Liver (tissue), 9 donors: Measurements from ENCODE around the gene TNFAIP1. TPM values are rescaled to one million over a fixed set of nuclear protein-coding genes. Genes with fewer than 3 reads are reported as not detected.

Experiments
- DNase-seq: peaks from one replicate; pipeline ENCODE4 v3.0.0-alpha.2; 2017; ENCODE audit warnings: low spot score
- H3K27ac ChIP-seq, 2 donors: one replicate each; pipeline ENCODE4 v1.7.0; 2013; ENCODE audit warnings: inconsistent platforms in 2 of 2, low read length in 2 of 2, control low read depth in 1 of 2, low read depth in 1 of 2, mild to moderate bottlenecking in 1 of 2
- H3K27me3 ChIP-seq, 4 donors: one replicate each; pipeline versions ENCODE4 v1.6.1 to v1.7.0; 2013; ENCODE audit warnings: low read length in 3 of 4, inconsistent platforms in 1 of 4, mild to moderate bottlenecking in 1 of 4, moderate library complexity in 1 of 4; ENCODE audit not compliant: control insufficient read depth in 4 of 4, insufficient read depth in 4 of 4
- H3K36me3 ChIP-seq, 4 donors: one replicate each; pipeline versions ENCODE4 v1.6.1 to v1.7.0; 2013; ENCODE audit warnings: low read length in 3 of 4, mild to moderate bottlenecking in 3 of 4, low read depth in 1 of 4, moderate library complexity in 1 of 4; ENCODE audit not compliant: control insufficient read depth in 4 of 4, insufficient read depth in 3 of 4
- H3K4me1 ChIP-seq, 4 donors: one replicate each; pipeline versions ENCODE4 v1.6.1 to v1.7.0; 2013; ENCODE audit warnings: low read length in 3 of 4, mild to moderate bottlenecking in 3 of 4, moderate library complexity in 1 of 4; ENCODE audit not compliant: control insufficient read depth in 4 of 4, insufficient read depth in 4 of 4
- H3K4me3 ChIP-seq, 3 donors: one replicate each; pipeline versions ENCODE4 v1.6.1 to v1.7.0; 2013; ENCODE audit warnings: low read length in 3 of 3, control low read depth in 1 of 3, low read depth in 1 of 3, mild to moderate bottlenecking in 1 of 3
- H3K9ac ChIP-seq, 2 donors: one replicate each; pipeline ENCODE4 v1.7.0; 2013; ENCODE audit warnings: low read length in 2 of 2, mild to moderate bottlenecking in 2 of 2, moderate library complexity in 2 of 2, control low read depth in 1 of 2, low read depth in 1 of 2
- H3K9me3 ChIP-seq, 4 donors: one replicate each; pipeline versions ENCODE4 v1.6.1 to v1.7.0; 2013; ENCODE audit warnings: low read length in 3 of 4; ENCODE audit not compliant: control insufficient read depth in 4 of 4
- EGR1 ChIP-seq, 2 donors: IDR thresholded peaks; 2 replicates each; pipeline ENCODE4 v1.6.1; 2016 to 2018; ENCODE audit warnings: antibody characterized with exemption in 2 of 2, low read depth in 2 of 2
- FOXA1 ChIP-seq: IDR thresholded peaks from 2 replicates; pipeline ENCODE4 v1.6.1; 2016; ENCODE audit warnings: antibody characterized with exemption
- FOXA2 ChIP-seq: IDR thresholded peaks from 2 replicates; pipeline ENCODE4 v1.6.1; 2016; ENCODE audit warnings: antibody characterized with exemption
- GABPA ChIP-seq, 2 donors: IDR thresholded peaks in 1 of 2; conservative IDR thresholded peaks in 1 of 2; 2 replicates each; pipeline ENCODE4 v1.6.1; 2016; ENCODE audit warnings: antibody characterized with exemption in 2 of 2, mild to moderate bottlenecking in 1 of 2, moderate library complexity in 1 of 2
- HNF4A ChIP-seq, 2 donors: conservative IDR thresholded peaks; 2 replicates each; pipeline ENCODE4 v1.6.1; 2016; ENCODE audit warnings: antibody characterized with exemption in 2 of 2, mild to moderate bottlenecking in 2 of 2
- HNF4G ChIP-seq: IDR thresholded peaks from 2 replicates; pipeline ENCODE4 v1.6.1; 2016; ENCODE audit warnings: antibody characterized with exemption
- JUND ChIP-seq, 2 donors: IDR thresholded peaks; 2 replicates each; pipeline ENCODE4 v1.6.1; 2016; ENCODE audit warnings: antibody characterized with exemption in 2 of 2
- NR2F2 ChIP-seq: IDR thresholded peaks from 2 replicates; pipeline ENCODE4 v1.6.1; 2016; ENCODE audit warnings: antibody characterized with exemption
- RAD21 ChIP-seq, 2 donors: IDR thresholded peaks; 2 replicates each; pipeline ENCODE4 v1.6.1; 2016; ENCODE audit warnings: antibody characterized with exemption in 2 of 2, mild to moderate bottlenecking in 2 of 2
- RXRA ChIP-seq, 2 donors: IDR thresholded peaks; 2 replicates each; pipeline ENCODE4 v1.6.1; 2017 to 2018; ENCODE audit warnings: antibody characterized with exemption in 2 of 2, mild to moderate bottlenecking in 1 of 2
- SP1 ChIP-seq: IDR thresholded peaks from 2 replicates; pipeline ENCODE4 v1.6.1; 2018; ENCODE audit warnings: antibody characterized with exemption, mild to moderate bottlenecking
- TAF1 ChIP-seq: conservative IDR thresholded peaks from 2 replicates; pipeline ENCODE4 v1.6.1; 2016; ENCODE audit warnings: antibody characterized with exemption, mild to moderate bottlenecking
- YY1 ChIP-seq: IDR thresholded peaks from 2 replicates; pipeline ENCODE4 v1.6.1; 2016; ENCODE audit warnings: antibody characterized with exemption, mild to moderate bottlenecking
- WGBS: extraction: QIAGEN DNeasy Blood & Tissue Kit; methylation state at CpG from one replicate; pipeline ENCODE4 v1.1.7; 2013; 5-methylcytosine and 5-hydroxymethylcytosine counted together
- polyA plus RNA-seq, 2 donors: library from polyadenylated mRNA; stranded (reverse) in 1 of 2; unstranded in 1 of 2; fragments of 200-250 nt in 1 of 2; fragments of >200 nt in 1 of 2; fragmentation: Nextera tagmentation in 1 of 2; extraction: Ambion mirVana in 1 of 2; gene quantifications; one replicate each; pipeline versions ENCODE4 v1.2.1 to v1.2.3, GENCODE V29; 2013 to 2015
- total RNA-seq, 2 donors: library from RNA; depleted of rRNA; stranded (reverse); fragments of >200 nt; gene quantifications; one replicate each; pipeline ENCODE4 v1.2.3, GENCODE V29; 2014
- TF ChIP-seq, protein P1 (sequence below): IDR thresholded peaks from 2 replicates; pipeline ENCODE4 v1.6.1; 2016; ENCODE audit warnings: antibody characterized with exemption
- TF ChIP-seq, protein P2 (sequence below): fragments of 150-350 bp; IDR thresholded peaks from 2 replicates; pipeline ENCODE4 v1.5.1; 2017; ENCODE audit warnings: improper control_type of control experiment, low read depth, low read length; ENCODE audit not compliant: missing input control
- TF ChIP-seq, protein P3 (sequence below): IDR thresholded peaks from 2 replicates; pipeline ENCODE4 v1.6.1; 2016; ENCODE audit warnings: antibody characterized with exemption
- TF ChIP-seq, protein P4 (sequence below): IDR thresholded peaks from 2 replicates; pipeline ENCODE4 v1.6.1; 2016; ENCODE audit warnings: antibody characterized with exemption
- TF ChIP-seq, protein P5 (sequence below): IDR thresholded peaks from 2 replicates; pipeline ENCODE4 v1.6.1; 2016; ENCODE audit warnings: antibody characterized with exemption, mild to moderate bottlenecking
- donor health status: healthy.
- donor health status: healthy.
- donor health status: healthy.
- donor health status: healthy.
- donor health status: healthy.

Gene TNFAIP1
- total and polyA plus RNA-seq, 4 donors: 11.7 to 31.7 (median 19.6) TPM

DNA sequence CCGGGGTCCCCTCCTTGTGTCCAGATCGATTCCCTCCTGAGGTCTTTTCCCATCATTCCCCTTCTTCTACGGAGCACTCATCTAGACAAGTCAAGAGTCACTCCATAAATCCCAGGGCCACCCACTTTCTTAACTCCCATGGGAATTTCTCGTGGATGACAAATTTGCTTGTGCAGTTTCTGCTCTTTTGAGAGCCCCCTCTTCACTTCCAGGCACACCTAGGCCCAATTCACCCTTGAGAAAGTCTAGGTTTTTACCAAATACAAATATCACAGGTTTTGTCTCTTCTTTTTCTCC, 22.3 kb downstream of the TNFAIP1 start (continued):
- TF ChIP-seq, protein P1, sequence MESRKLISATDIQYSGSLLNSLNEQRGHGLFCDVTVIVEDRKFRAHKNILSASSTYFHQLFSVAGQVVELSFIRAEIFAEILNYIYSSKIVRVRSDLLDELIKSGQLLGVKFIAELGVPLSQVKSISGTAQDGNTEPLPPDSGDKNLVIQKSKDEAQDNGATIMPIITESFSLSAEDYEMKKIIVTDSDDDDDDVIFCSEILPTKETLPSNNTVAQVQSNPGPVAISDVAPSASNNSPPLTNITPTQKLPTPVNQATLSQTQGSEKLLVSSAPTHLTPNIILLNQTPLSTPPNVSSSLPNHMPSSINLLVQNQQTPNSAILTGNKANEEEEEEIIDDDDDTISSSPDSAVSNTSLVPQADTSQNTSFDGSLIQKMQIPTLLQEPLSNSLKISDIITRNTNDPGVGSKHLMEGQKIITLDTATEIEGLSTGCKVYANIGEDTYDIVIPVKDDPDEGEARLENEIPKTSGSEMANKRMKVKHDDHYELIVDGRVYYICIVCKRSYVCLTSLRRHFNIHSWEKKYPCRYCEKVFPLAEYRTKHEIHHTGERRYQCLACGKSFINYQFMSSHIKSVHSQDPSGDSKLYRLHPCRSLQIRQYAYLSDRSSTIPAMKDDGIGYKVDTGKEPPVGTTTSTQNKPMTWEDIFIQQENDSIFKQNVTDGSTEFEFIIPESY: no peak
- TF ChIP-seq RXRA (IDR thresholded peaks at IDR 0.05): no peak

DNA sequence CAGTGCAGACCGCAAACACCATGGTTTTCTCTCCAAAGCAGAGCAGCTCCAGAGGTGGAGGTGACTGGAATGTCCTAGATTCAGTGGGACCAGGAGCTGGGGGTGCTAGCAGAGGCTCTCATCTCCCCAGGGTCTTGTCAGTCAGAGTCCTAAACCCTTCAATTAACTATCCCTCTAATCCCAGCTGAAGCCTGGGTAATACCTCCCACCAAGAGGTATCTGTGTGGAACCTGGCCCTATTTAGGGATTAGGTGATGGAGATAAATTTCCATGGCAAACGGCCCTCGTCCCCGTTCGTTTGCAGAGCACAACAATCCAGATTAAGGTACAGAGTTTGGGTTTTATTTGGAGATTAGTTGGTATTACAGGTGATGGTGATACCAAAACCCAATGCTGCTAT, 27.6 kb downstream of the TNFAIP1 start:
- H3K27me3 ChIP-seq: no peaks in the 10 kb centered on the region
- 66% methylated on average over 5 of the region's 5 CpGs for WGBS
- H3K4me3 ChIP-seq: no peak overlapping the region
- DNase-seq: no peak
- H3K36me3 ChIP-seq: peaks cover 15 to 40% (median 27%) of the 10 kb centered on the region in 4 donors
- H3K9me3 ChIP-seq: no peaks in the 10 kb centered on the region
- H3K4me1 ChIP-seq: peaks cover 2 to 33% (median 28%) of the 10 kb centered on the region in 4 donors
- no peak overlapping the region for H3K27ac ChIP-seq
- TF ChIP-seq GABPA (IDR thresholded peaks at IDR 0.05 in 1 of 2, conservative IDR thresholded peaks at IDR 0.05 in 1 of 2) (no peak), YY1 (no peak), HNF4G (no peak), EGR1 (IDR thresholded peaks at IDR 0.05; ENCODE audit: low read depth in 2 of 2) (no peak), TAF1 (no peak), FOXA1 (no peak), HNF4A (conservative IDR thresholded peaks at IDR 0.05) (no peak), NR2F2 (no peak), FOXA2 (no peak), JUND (IDR thresholded peaks at IDR 0.05) (no peak), SP1 (no peak), RAD21 (IDR thresholded peaks at IDR 0.05) (no peak), RXRA (IDR thresholded peaks at IDR 0.05) (no peak)
- TF ChIP-seq, protein P2, sequence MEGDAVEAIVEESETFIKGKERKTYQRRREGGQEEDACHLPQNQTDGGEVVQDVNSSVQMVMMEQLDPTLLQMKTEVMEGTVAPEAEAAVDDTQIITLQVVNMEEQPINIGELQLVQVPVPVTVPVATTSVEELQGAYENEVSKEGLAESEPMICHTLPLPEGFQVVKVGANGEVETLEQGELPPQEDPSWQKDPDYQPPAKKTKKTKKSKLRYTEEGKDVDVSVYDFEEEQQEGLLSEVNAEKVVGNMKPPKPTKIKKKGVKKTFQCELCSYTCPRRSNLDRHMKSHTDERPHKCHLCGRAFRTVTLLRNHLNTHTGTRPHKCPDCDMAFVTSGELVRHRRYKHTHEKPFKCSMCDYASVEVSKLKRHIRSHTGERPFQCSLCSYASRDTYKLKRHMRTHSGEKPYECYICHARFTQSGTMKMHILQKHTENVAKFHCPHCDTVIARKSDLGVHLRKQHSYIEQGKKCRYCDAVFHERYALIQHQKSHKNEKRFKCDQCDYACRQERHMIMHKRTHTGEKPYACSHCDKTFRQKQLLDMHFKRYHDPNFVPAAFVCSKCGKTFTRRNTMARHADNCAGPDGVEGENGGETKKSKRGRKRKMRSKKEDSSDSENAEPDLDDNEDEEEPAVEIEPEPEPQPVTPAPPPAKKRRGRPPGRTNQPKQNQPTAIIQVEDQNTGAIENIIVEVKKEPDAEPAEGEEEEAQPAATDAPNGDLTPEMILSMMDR: no peak
- TF ChIP-seq, protein P3, sequence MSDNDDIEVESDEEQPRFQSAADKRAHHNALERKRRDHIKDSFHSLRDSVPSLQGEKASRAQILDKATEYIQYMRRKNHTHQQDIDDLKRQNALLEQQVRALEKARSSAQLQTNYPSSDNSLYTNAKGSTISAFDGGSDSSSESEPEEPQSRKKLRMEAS: no peak
- TF ChIP-seq, protein P1: no peak
- TF ChIP-seq, protein P4, sequence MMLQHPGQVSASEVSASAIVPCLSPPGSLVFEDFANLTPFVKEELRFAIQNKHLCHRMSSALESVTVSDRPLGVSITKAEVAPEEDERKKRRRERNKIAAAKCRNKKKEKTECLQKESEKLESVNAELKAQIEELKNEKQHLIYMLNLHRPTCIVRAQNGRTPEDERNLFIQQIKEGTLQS: no peak
- TF ChIP-seq, protein P5, sequence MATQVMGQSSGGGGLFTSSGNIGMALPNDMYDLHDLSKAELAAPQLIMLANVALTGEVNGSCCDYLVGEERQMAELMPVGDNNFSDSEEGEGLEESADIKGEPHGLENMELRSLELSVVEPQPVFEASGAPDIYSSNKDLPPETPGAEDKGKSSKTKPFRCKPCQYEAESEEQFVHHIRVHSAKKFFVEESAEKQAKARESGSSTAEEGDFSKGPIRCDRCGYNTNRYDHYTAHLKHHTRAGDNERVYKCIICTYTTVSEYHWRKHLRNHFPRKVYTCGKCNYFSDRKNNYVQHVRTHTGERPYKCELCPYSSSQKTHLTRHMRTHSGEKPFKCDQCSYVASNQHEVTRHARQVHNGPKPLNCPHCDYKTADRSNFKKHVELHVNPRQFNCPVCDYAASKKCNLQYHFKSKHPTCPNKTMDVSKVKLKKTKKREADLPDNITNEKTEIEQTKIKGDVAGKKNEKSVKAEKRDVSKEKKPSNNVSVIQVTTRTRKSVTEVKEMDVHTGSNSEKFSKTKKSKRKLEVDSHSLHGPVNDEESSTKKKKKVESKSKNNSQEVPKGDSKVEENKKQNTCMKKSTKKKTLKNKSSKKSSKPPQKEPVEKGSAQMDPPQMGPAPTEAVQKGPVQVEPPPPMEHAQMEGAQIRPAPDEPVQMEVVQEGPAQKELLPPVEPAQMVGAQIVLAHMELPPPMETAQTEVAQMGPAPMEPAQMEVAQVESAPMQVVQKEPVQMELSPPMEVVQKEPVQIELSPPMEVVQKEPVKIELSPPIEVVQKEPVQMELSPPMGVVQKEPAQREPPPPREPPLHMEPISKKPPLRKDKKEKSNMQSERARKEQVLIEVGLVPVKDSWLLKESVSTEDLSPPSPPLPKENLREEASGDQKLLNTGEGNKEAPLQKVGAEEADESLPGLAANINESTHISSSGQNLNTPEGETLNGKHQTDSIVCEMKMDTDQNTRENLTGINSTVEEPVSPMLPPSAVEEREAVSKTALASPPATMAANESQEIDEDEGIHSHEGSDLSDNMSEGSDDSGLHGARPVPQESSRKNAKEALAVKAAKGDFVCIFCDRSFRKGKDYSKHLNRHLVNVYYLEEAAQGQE: no peak
- no peak overlapping the region for H3K9ac ChIP-seq
